H9 (cell line): ENCODE data around the gene RAB19. TPM values are rescaled to one million over a fixed set of nuclear protein-coding genes. Genes with fewer than 3 reads are reported as not detected.

ENCODE experiments used
- DNase-seq: peaks from one replicate; pipeline ENCODE4 v3.0.0-alpha.2; 2017
- H2AFZ ChIP-seq: one replicate; pipeline ENCODE4 v1.6.1; 2013; ENCODE audit warnings: mild to moderate bottlenecking, low read length, control low read depth, moderate library complexity
- H2AK5ac ChIP-seq: 2 replicates; pipeline ENCODE4 v1.6.1; 2013; ENCODE audit warnings: low read length, control low read depth, mixed read lengths; ENCODE audit not compliant: insufficient read length
- H2BK120ac ChIP-seq: one replicate; pipeline ENCODE4 v1.6.1; 2013; ENCODE audit warnings: low read depth, mild to moderate bottlenecking, low read length, control low read depth, inconsistent platforms; ENCODE audit not compliant: poor library complexity, severe bottlenecking
- H2BK12ac ChIP-seq: 2 replicates; pipeline ENCODE4 v1.6.1; 2013; ENCODE audit warnings: low read length, control low read depth, mixed read lengths, low read depth; ENCODE audit not compliant: insufficient read length
- H2BK15ac ChIP-seq: 2 replicates; pipeline ENCODE4 v1.6.1; 2013; ENCODE audit warnings: low read depth, low read length, control low read depth
- H2BK20ac ChIP-seq: one replicate; pipeline ENCODE4 v1.6.1; 2013; ENCODE audit warnings: low read depth, mild to moderate bottlenecking, low read length, control low read depth, inconsistent platforms; ENCODE audit not compliant: poor library complexity, severe bottlenecking
- H2BK5ac ChIP-seq: 2 replicates; pipeline ENCODE4 v1.6.1; 2013; ENCODE audit warnings: low read length, control low read depth, mixed read lengths; ENCODE audit not compliant: insufficient read length
- H3K14ac ChIP-seq: 2 replicates; pipeline ENCODE4 v1.6.1; 2013; ENCODE audit warnings: low read length, control low read depth; ENCODE audit not compliant: insufficient read depth
- H3K18ac ChIP-seq: 2 replicates; pipeline ENCODE4 v1.6.1; 2013; ENCODE audit warnings: low read depth, mild to moderate bottlenecking, mixed read lengths, low read length, control low read depth; ENCODE audit not compliant: insufficient read length
- H3K23ac ChIP-seq: 2 replicates; pipeline ENCODE4 v1.6.1; 2013; ENCODE audit warnings: low read length, control low read depth, mixed read lengths, low read depth; ENCODE audit not compliant: insufficient read length
- H3K23me2 ChIP-seq: 2 replicates; pipeline ENCODE4 v1.6.1; 2013; ENCODE audit warnings: low read depth, mild to moderate bottlenecking, mixed read lengths, low read length, control low read depth; ENCODE audit not compliant: insufficient read length, poor library complexity, severe bottlenecking
- H3K27ac ChIP-seq: 2 replicates; pipeline ENCODE4 v1.5.1; 2013; ENCODE audit warnings: low read length, control low read depth, mixed read lengths, low read depth; ENCODE audit not compliant: insufficient read length
- H3K27me3 ChIP-seq: 2 replicates; pipeline ENCODE4 v1.6.1; 2013; ENCODE audit warnings: low read length, control low read depth, inconsistent platforms; ENCODE audit not compliant: insufficient read depth
- H3K4ac ChIP-seq: 2 replicates; pipeline ENCODE4 v1.6.1; 2013; ENCODE audit warnings: low read depth, mild to moderate bottlenecking, control low read depth, inconsistent platforms, low read length, moderate library complexity
- H3K4me1 ChIP-seq: 2 replicates; pipeline ENCODE4 v1.6.1; 2013; ENCODE audit warnings: low read length, control low read depth, inconsistent platforms; ENCODE audit not compliant: insufficient read depth
- H3K4me2 ChIP-seq: 2 replicates; pipeline ENCODE4 v1.6.1; 2013; ENCODE audit warnings: low read length, control low read depth, mixed read lengths; ENCODE audit not compliant: insufficient read length, insufficient read depth
- H3K56ac ChIP-seq: 2 replicates; pipeline ENCODE4 v1.6.1; 2013; ENCODE audit warnings: low read depth, mild to moderate bottlenecking, mixed read lengths, low read length, control low read depth; ENCODE audit not compliant: insufficient read length
- H3K79me1 ChIP-seq: 2 replicates; pipeline ENCODE4 v1.6.1; 2013; ENCODE audit warnings: low read depth, mild to moderate bottlenecking, moderate library complexity, low read length, control low read depth, inconsistent platforms; ENCODE audit not compliant: insufficient read depth, poor library complexity, severe bottlenecking
- H3K79me2 ChIP-seq: 2 replicates; pipeline ENCODE4 v1.6.1; 2013; ENCODE audit warnings: low read length, control low read depth, inconsistent platforms; ENCODE audit not compliant: insufficient read depth
- H3K9ac ChIP-seq: 2 replicates; pipeline ENCODE4 v1.6.1; 2013; ENCODE audit warnings: low read length, control low read depth, mixed read lengths; ENCODE audit not compliant: insufficient read length; ENCODE audit errors: extremely low read depth
- H3K9me3 ChIP-seq: one replicate; pipeline ENCODE4 v1.6.1; 2013; ENCODE audit warnings: low read depth, low read length, inconsistent platforms; ENCODE audit not compliant: control insufficient read depth
- H3T11ph ChIP-seq: one replicate; pipeline ENCODE4 v1.6.1; 2013; ENCODE audit warnings: mild to moderate bottlenecking, low read length, control low read depth, inconsistent platforms
- H4K20me1 ChIP-seq: one replicate; pipeline ENCODE4 v1.6.1; 2013; ENCODE audit not compliant: control insufficient read depth, insufficient read length, insufficient read depth
- H4K5ac ChIP-seq: 2 replicates; pipeline ENCODE4 v1.6.1; 2013; ENCODE audit warnings: low read depth, mild to moderate bottlenecking, mixed read lengths, low read length, control low read depth; ENCODE audit not compliant: insufficient read length
- H4K8ac ChIP-seq: replicated peaks from 2 replicates; pipeline ENCODE4 v1.6.1; 2013; ENCODE audit warnings: low read length, control low read depth, mixed read lengths, low read depth; ENCODE audit not compliant: insufficient read length
- H4K91ac ChIP-seq: 2 replicates; pipeline ENCODE4 v1.6.1; 2013; ENCODE audit warnings: low read depth, mild to moderate bottlenecking, moderate library complexity, mixed read lengths, low read length, control low read depth; ENCODE audit not compliant: insufficient read length
- H3K27ac Mint-ChIP-seq, 3 experiments: 2 replicates in 2 of 3; 3 replicates in 1 of 3; pipeline ENCODE4 v1.8.0; 2020 to 2021; ENCODE audit warnings: mixed read lengths in 3 of 3, mild to moderate bottlenecking in 1 of 3, moderate library complexity in 1 of 3
- H3K27me3 Mint-ChIP-seq: 2 replicates; pipeline ENCODE4 v1.8.0; 2021; ENCODE audit warnings: low read depth, mild to moderate bottlenecking, moderate library complexity, mixed read lengths
- H3K36me3 Mint-ChIP-seq, 3 experiments: 2 replicates in 2 of 3; 3 replicates in 1 of 3; pipeline ENCODE4 v1.8.0; 2020 to 2021; ENCODE audit warnings: low read depth in 3 of 3, mixed read lengths in 3 of 3; ENCODE audit not compliant: insufficient read depth in 1 of 3
- H3K4me1 Mint-ChIP-seq, 2 experiments: 2 replicates each; pipeline ENCODE4 v1.8.0; 2020; ENCODE audit warnings: mixed read lengths in 2 of 2
- H3K4me3 Mint-ChIP-seq, 2 experiments: 2 replicates in 1 of 2; 3 replicates in 1 of 2; pipeline ENCODE4 v1.8.0; 2020 to 2021; ENCODE audit warnings: mild to moderate bottlenecking in 2 of 2, mixed read lengths in 2 of 2, moderate library complexity in 1 of 2
- H3K9me3 Mint-ChIP-seq, 2 experiments: 2 replicates in 1 of 2; 3 replicates in 1 of 2; pipeline ENCODE4 v1.8.0; 2020; ENCODE audit warnings: mild to moderate bottlenecking in 2 of 2, mixed read lengths in 2 of 2, moderate library complexity in 1 of 2
- CTCF ChIP-seq: fragments of 200-600 bp; sonication (generic); conservative IDR thresholded peaks from 3 replicates; pipeline ENCODE4 v1.8.0; 2021; ENCODE audit warnings: antibody characterized with exemption, mild to moderate bottlenecking
- WGBS: extraction: QIAGEN DNeasy Blood & Tissue Kit; methylation state at CpG from one replicate; pipeline ENCODE4 v1.1.7; 2013; ENCODE audit warnings: missing lambda C conversion rate, low lambda C conversion rate, mixed read lengths; ENCODE audit not compliant: insufficient read length; ENCODE audit errors: extremely low coverage; 5-methylcytosine and 5-hydroxymethylcytosine counted together
- total RNA-seq: library from RNA; stranded (reverse); gene quantifications from 2 replicates; pipeline ENCODE4 v1.2.1, GENCODE V29; 2021

The RAB19 gene
- total RNA-seq, 1 experiment from 2014 or later = 15.1 TPM

GRCh38 chr7:140439359-140439758 is 35.5 kb downstream of the RAB19 start:
- H3K27me3 Mint-ChIP-seq = no peaks in the 10 kb centered on the region
- Histone ChIP-seq H3K18ac (no peak overlapping the region), H2AFZ (no peak overlapping the region), H4K5ac (no peak overlapping the region), H2BK12ac (no peak overlapping the region), H3T11ph (no peak overlapping the region), H4K8ac (no peak overlapping the region), H3K4me1 (no peaks in the 10 kb centered on the region), H4K91ac (no peak overlapping the region), H2BK15ac (no peak overlapping the region), H3K79me2 (no peaks in the 10 kb centered on the region), H3K27me3 (no peaks in the 10 kb centered on the region), H3K56ac (no peak overlapping the region), H3K9ac (no peak overlapping the region), H2AK5ac (no peak overlapping the region), H3K14ac (no peak overlapping the region), H3K23ac (no peak overlapping the region), H3K79me1 (no peaks in the 10 kb centered on the region), H2BK5ac (no peak overlapping the region), H2BK120ac (no peak overlapping the region), H3K4ac (no peak overlapping the region), H3K4me2 (no peak overlapping the region), H3K27ac (no peak overlapping the region), H3K23me2 (no peaks in the 10 kb centered on the region), H4K20me1 (no peaks in the 10 kb centered on the region), H2BK20ac (no peak overlapping the region), H3K9me3 (no peaks in the 10 kb centered on the region)
- H3K27ac Mint-ChIP-seq = peak overlapping the region in 1 of 3 experiments; percentile 74; a peak in 1 of 7 replicates
- H3K36me3 Mint-ChIP-seq = no peaks in the 10 kb centered on the region; a peak in 1 of 7 replicates
- whole genome bisulfite sequencing = no CpG with 5 or more reads among the region's 3 CpGs
- H3K9me3 Mint-ChIP-seq = no peaks in the 10 kb centered on the region
- TF ChIP-seq CTCF = no peak
- H3K4me1 Mint-ChIP-seq = no peaks in the 10 kb centered on the region
- H3K4me3 Mint-ChIP-seq = no peak overlapping the region
- no peak for DNase-seq
